ENCODE measurements around the gene ZNF416. TPM values are rescaled to one million over a fixed set of nuclear protein-coding genes. Genes with fewer than 3 reads are reported as not detected.

Gene ZNF416
- total and polyA plus RNA-seq, 10 donors: 2.1 to 9.3 (median 5.1) TPM

- no peak overlapping the region for H3K27ac ChIP-seq
- peaks cover 0 to 67% (median 54%) of the 10 kb centered on the region in 8 donors for H3K9me3 ChIP-seq
- 89 to 95% (median 94%) methylated on average over 5 of the region's 5 CpGs for WGBS, 5 donors
- H3K4me3 ChIP-seq: no peak overlapping the region
- peaks cover 4 to 46% (median 36%) of the 10 kb centered on the region in 6 donors for H3K36me3 ChIP-seq
- no peak for DNase-seq
- H3K4me1 ChIP-seq: peaks cover 10 to 26% (median 19%) of the 10 kb centered on the region in 6 donors
- intact Hi-C loops (cut with DNase I; ENCODE audit: low total_unique reads): no loop called here
- no peak for TF ChIP-seq POLR2A (IDR thresholded peaks at IDR 0.05)
- peaks cover 0 to 2% (median 0%) of the 10 kb centered on the region in 7 donors for H3K27me3 ChIP-seq (replicated peaks in 1 of 7)
Measured at GRCh38 chr19:57557659-57558058, 21.1 kb downstream of the ZNF416 start.

GRCh38 chr19:57552432-57552831 lies 26.3 kb downstream of the ZNF416 start:
- Histone ChIP-seq H3K9me3 (peaks cover 11 to 91% (median 87%) of the 10 kb centered on the region in 8 donors), H3K27ac (no peak overlapping the region), H3K4me1 (no peaks in the 10 kb centered on the region), H3K4me3 (no peak overlapping the region), H3K27me3 (replicated peaks in 1 of 7) (no peaks in the 10 kb centered on the region), H3K36me3 (peaks cover 33 to 98% (median 88%) of the 10 kb centered on the region in 6 donors)
- 92 to 100% (median 96%) methylated on average over 2 of the region's 2 CpGs for WGBS, 5 donors
- TF ChIP-seq POLR2AphosphoS5 (IDR thresholded peaks at IDR 0.05): no peak
- no peak for TF ChIP-seq CTCF (IDR thresholded peaks at IDR 0.05 in 8 of 11, conservative IDR thresholded peaks at IDR 0.05 in 3 of 11)
- TF ChIP-seq POLR2A (IDR thresholded peaks at IDR 0.05): no peak
- intact Hi-C loops (cut with DNase I; ENCODE audit: low total_unique reads): no loop called here
- DNase-seq: no peak

GRCh38 chr19:57546513-57546912 lies 32.2 kb downstream of the ZNF416 start:
- WGBS, 5 donors: 94 to 100% (median 100%) methylated on average over 1 of the region's 1 CpG
- Histone ChIP-seq H3K36me3 (peaks cover 40 to 100% (median 98%) of the 10 kb centered on the region in 6 donors), H3K4me1 (no peaks in the 10 kb centered on the region), H3K27ac (no peak overlapping the region), H3K9me3 (peaks cover 42 to 100% (median 100%) of the 10 kb centered on the region in 8 donors), H3K27me3 (replicated peaks in 1 of 7) (no peaks in the 10 kb centered on the region), H3K4me3 (peak overlapping the region in 1 of 8 donors; percentile 20)
- DNase-seq: no peak
- intact Hi-C loops (cut with DNase I; ENCODE audit: low total_unique reads): no loop called here
- TF ChIP-seq CTCF (IDR thresholded peaks at IDR 0.05 in 8 of 11, conservative IDR thresholded peaks at IDR 0.05 in 3 of 11) (no peak), POLR2A (IDR thresholded peaks at IDR 0.05) (no peak), POLR2AphosphoS5 (IDR thresholded peaks at IDR 0.05) (no peak)

- whole genome bisulfite sequencing, 5 donors: 86 to 99% (median 97%) methylated on average over 7 of the region's 7 CpGs
- Histone ChIP-seq H3K27ac (no peak overlapping the region), H3K4me1 (no peaks in the 10 kb centered on the region), H3K9me3 (peaks cover 65 to 100% (median 100%) of the 10 kb centered on the region in 8 donors), H3K27me3 (replicated peaks in 1 of 7) (no peaks in the 10 kb centered on the region), H3K4me3 (peak overlapping the region in 1 of 8 donors; percentile 1), H3K36me3 (peaks cover 42 to 100% (median 94%) of the 10 kb centered on the region in 6 donors)
- intact Hi-C loops (cut with DNase I; ENCODE audit: low total_unique reads): no loop called here
- no peak for DNase-seq
- no peak for TF ChIP-seq POLR2AphosphoS5 (IDR thresholded peaks at IDR 0.05)
- no peak for TF ChIP-seq CTCF (IDR thresholded peaks at IDR 0.05 in 8 of 11, conservative IDR thresholded peaks at IDR 0.05 in 3 of 11)
- no peak for TF ChIP-seq POLR2A (IDR thresholded peaks at IDR 0.05)
Measured at GRCh38 chr19:57537953-57538547, 40.7 kb downstream of the ZNF416 start.
